ENCODE results near the gene RPL35. TPM values are rescaled to one million over a fixed set of nuclear protein-coding genes. Genes with fewer than 3 reads are reported as not detected.
A peak's percentile ranks its signal among the peaks of the same experiment; 100 is the strongest.

Gene RPL35
- total and polyA plus RNA-seq, 2 experiments from 2014 or later: 1,202 to 4,143 TPM

- TF ChIP-seq ZNF462 (CRISPR knock-in tag; IDR thresholded peaks at IDR 0.05) (no peak), EZH2 (IDR thresholded peaks at IDR 0.05; ENCODE audit: low read depth, unreplicated experiment) (no peak), ZNF331 (CRISPR knock-in tag; IDR thresholded peaks at IDR 0.05; ENCODE audit: low read depth) (no peak), ZNF114 (CRISPR knock-in tag; IDR thresholded peaks at IDR 0.05) (no peak)
Observed at GRCh38 chr9:124884376-124884775, 22.6 kb upstream of the RPL35 start (continued).

- H3K27me3 ChIP-seq (ENCODE audit: insufficient read depth): no peaks in the 10 kb centered on the region
- H4K20me1 ChIP-seq (replicated peaks; ENCODE audit: insufficient read depth): peaks cover 3% of the 10 kb centered on the region; the same call in 1 of the 2 replicates
- TF ChIP-seq CTCF (conservative IDR thresholded peaks at IDR 0.05; ENCODE audit: low read depth in 2 of 2) (peak in 1 of 2 experiments; percentile 7; a peak in 1 of 4 replicates), ETS1 (IDR thresholded peaks at IDR 0.05) (no peak)
- H3K36me3 ChIP-seq (ENCODE audit: insufficient read depth): peaks cover 5% of the 10 kb centered on the region; the same call in 1 of the 2 replicates
- no peak overlapping the region for H3K27ac ChIP-seq (ENCODE audit: low read depth)
- ATAC-seq (peak; percentile 24), DNase-seq (ENCODE audit: low spot score) (peak; percentile 54)
- no peak overlapping the region for H3K4me3 Mint-ChIP-seq
- peaks cover 10% of the 10 kb centered on the region for H3K27me3 Mint-ChIP-seq (ENCODE audit: insufficient read depth, low read depth, poor library complexity)
- H2AFZ ChIP-seq: no peak overlapping the region
- peaks cover 31% of the 10 kb centered on the region for H3K4me1 ChIP-seq (ENCODE audit: insufficient read depth)
- peak overlapping the region; percentile 18; the same call in 1 of the 2 replicates for H3K27ac Mint-ChIP-seq
- H3K4me2 ChIP-seq: 0 out of 2 replicates have a peak overlapping the region, but pooled peaks have one; percentile 33
- peaks cover 43% of the 10 kb centered on the region for H3F3A ChIP-seq (replicated peaks; ENCODE audit: low read depth)
- peaks cover 16% of the 10 kb centered on the region for H3K36me3 Mint-ChIP-seq (ENCODE audit: low read depth)
- H3K9me3 Mint-ChIP-seq: no peaks in the 10 kb centered on the region; the same call in 2 of the 3 replicates
- H3K9me2 ChIP-seq (ENCODE audit: insufficient read depth): no peaks in the 10 kb centered on the region
- H3K4me3 ChIP-seq: no peak overlapping the region
- no peaks in the 10 kb centered on the region for H3K79me2 ChIP-seq (replicated peaks; ENCODE audit: insufficient read depth)
- H3K4me1 Mint-ChIP-seq: peaks cover 68% of the 10 kb centered on the region
Observed at GRCh38 chr9:124882231-124882630, 20.5 kb upstream of the RPL35 start.

Data from GM23338 (cell line).